Gastrocnemius medialis (tissue), 4 donors: ENCODE data around the gene ANO6.

Experiments
- CTCF ChIP-seq, 5 experiments: fragments of 450-650 bp in 3 of 5; fragments of 200-600 bp in 2 of 5; sonication (generic) in 2 of 5; IDR thresholded peaks in 4 of 5; conservative IDR thresholded peaks in 1 of 5; 1 replicate in 4 of 5; 2 replicates in 1 of 5; pipeline ENCODE4 v1.5.1; 2016 to 2019; ENCODE audit warnings: antibody characterized with exemption in 5 of 5, mild to moderate bottlenecking in 3 of 5, moderate library complexity in 3 of 5
- POLR2A ChIP-seq, 2 donors: fragments of 450-650 bp; IDR thresholded peaks; one replicate each; pipeline ENCODE4 v1.6.1; 2017; ENCODE audit warnings: antibody characterized with exemption in 2 of 2, mild to moderate bottlenecking in 2 of 2, moderate library complexity in 2 of 2

- no peak for TF ChIP-seq CTCF (IDR thresholded peaks at IDR 0.05 in 4 of 5, conservative IDR thresholded peaks at IDR 0.05 in 1 of 5)
- TF ChIP-seq POLR2A (IDR thresholded peaks at IDR 0.05), result no peak
Measured at GRCh38 chr12:45310627-45310968, 94.7 kb downstream of the ANO6 start.
